EL (cell line): ENCODE measurements around the gene ABCG1.
A peak's percentile ranks its signal among the peaks of the same experiment; 100 is the strongest.

Experiments
- DNase-seq: peaks from one replicate; pipeline ENCODE4 v3.0.0-alpha.2; 2016

ABCG1 gene

GRCh38 chr21:42331660-42332059 lies 112.7 kb downstream of the ABCG1 start:
- no peak for DNase-seq

DNA sequence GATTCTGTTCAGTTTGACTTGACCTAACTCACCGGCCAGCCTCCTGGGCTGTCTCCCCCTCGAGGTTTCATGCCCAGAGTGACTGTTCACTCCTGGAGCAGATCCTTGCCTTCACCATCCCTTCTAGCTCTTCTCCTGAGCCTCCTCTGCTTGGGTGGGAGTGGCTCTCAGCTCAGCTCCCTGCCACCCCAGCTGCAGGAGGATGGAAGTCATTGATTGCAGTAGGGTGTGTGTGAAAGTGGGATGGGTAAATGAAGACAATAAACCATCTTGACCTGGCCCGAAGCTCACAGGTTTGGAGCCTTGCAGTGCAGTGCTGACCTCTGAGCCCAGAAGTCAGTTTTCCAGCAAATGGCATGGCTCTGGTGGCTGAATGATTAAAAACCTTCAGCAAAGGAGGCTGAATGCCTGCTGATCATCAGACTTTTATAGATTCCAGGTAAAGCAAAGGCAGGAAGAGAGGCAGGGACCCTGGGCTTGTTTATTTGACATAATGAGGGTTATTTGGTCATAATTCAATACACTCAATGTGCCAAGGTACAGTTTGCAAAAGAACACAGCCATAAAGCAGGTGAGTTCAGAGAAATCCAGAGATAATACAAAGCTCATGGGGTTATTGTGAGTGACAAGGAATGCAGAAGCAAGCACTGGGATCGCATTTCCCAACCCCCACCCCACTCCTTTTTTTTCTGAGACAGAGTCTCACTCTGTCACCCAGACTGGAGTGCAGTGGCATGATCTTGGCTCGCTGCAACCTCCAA lies 113.8 kb downstream of the ABCG1 start:
- DNase-seq = no peak

DNA sequence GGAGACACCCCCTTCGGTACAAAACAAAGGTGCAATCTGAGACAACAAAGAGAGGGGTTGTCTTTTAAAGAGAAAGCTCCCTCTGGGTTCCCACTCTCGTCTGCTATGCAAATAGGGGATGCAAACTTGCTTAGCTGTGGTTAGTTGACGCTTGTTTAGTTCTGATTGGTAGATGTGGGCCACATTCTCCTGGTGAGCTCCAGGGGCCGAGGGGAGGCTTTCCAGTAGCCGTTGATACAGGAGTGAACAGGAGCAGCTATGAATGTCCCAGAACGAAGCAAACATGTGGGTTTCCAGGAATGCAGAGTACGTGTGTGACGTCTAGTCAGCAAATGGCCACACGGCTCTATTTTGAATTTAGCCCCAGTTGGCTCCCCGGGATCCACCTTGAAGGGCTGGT lies 117.1 kb downstream of the ABCG1 start:
- DNase-seq = no peak

DNA sequence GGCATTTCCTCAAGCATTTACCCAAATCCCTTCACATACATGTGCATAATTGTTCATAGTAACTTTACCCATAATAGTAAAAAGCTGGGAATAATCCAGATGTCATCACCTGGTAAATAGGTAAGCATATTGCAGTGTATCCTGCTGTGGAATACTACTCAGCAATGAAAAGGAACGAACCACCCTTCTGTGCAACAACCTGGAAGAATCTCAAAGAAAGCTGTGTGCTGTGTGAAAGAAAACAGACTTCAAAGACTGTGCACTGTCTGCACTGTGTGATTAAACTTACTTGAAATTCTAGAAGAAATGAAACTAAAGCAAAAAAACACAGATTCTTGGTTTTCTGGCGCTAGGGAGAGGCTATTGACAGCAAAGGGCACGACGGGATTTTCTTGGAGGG lies 118.3 kb downstream of the ABCG1 start:
- DNase-seq = no peak

DNA sequence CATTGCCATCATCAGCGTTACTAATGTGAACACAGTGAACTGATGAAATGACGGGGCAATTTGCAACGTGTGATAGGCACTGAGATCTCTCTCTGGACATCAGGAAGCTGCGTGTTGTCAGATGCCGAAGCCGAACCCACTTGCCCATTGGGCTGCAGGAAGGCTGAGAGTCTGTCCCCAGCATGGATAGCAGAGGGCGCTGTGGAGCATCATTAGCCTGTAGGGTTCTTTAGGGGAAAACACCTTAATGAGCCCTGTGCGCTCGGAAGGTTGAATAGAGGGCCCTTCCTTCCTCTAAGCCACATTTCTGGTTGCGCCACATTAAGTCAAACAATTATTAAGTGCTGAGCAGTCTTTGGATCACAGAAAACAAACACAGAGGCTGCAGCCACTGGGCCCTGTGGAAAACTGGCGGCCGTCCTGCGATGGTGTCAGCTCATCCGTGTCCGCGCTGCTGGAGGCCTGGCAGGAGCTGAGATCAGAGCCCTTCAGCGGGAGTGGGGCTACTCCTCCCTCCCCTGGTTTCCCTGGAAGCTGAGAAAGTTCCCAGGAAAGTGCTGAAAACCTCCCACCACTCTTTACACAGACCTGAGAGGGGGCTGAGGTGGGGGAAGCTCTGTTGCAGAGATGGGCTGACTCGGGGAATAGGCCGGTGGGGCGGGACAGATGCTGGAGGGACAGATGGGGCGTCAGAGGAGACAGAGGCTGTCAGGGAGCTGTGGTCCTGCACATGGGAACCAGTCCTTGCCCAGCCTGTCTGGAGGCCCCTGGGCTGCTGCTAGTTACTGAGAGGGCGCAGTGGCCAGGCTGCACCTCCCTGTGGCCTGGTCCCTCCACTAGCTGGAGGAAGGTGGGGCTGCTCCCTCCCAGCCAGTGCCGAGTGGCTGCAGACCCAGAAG lies 119.1 kb downstream of the ABCG1 start:
- DNase-seq = peak; percentile 36

DNA sequence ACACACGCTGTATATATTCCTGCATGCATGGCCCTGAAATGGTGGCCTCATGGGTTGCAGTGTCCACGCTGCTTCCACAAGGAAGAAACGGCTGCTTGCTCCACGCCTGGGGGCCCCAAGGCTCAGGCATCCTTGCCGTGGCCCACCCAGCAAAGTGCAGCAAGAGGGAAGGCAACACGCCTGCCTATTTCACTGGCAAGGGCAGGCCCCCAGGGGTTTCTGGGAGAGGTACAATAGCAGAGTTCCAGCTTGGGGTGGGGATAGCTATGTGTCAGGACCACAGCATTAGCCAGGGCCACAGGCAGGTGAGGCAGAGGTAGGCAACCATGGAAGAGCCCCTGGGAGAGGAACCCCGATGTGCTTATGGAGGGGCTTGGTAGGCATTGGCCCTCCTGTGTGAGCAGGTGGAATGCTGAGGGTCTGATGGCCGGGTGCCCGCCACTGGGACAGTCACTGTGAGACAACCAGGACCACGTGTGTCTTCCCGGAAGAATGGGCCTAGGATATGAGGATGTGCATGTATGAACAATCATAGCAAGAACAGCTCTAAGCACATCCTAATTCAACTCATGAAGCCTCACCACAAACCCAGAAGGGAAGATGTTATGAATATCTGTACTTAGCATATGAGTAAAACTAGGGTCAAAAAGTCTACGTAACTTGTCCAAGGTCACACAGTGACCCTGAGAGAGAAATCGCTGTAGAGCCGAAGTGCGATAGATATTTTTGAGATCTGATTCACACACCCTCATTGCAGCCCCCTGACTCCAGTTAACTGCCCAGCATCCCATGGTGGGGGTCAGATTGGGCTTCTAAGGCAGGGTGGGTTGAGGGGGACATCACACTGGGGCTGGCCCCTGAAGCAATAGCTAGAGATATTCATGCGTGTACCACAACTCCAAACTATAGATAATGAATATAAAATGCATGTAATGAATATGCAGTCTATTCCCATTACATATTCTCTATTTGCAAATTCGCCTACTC lies 120.1 kb downstream of the ABCG1 start:
- DNase-seq = no peak

DNA sequence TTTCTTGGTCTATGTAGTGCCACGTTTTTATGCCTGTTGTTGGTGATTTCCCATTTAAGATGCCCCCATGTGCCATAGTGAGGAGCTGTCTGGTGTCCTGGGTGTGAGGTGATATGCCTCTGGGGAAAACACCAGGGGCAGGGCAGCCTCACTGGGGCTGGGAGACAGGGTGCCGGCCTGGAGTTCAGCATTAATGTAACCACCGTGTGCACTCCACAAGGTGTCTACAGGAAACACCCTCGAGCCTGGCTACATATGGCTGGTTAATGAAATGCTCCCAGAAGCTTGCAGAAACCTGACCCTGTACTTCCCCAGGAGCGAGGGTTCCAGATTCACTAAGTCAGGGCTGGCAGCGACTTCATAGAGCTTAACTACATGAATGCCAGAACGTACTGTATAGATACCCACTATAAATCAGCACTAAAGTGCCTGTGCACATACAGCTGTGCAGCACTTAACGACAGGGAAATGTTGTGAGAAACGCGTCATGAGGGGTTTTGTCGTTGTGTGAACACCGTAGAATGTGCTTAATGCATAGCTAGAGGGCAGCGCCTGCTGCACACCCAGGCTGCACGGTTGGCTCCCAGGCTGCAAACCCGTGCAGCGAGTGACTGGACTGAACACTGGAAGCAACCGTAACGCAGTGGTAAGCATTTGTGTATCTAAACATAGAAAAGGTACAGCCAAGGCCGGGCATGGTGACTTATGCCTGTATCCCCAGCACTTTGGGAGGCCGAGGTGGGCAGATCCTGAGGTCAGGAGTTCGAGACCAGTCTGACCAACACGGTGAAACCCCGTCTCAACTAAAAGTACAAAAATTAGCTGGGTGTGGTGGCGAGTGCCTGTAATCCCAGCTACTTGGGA lies 121.5 kb downstream of the ABCG1 start:
- no peak for DNase-seq

DNA sequence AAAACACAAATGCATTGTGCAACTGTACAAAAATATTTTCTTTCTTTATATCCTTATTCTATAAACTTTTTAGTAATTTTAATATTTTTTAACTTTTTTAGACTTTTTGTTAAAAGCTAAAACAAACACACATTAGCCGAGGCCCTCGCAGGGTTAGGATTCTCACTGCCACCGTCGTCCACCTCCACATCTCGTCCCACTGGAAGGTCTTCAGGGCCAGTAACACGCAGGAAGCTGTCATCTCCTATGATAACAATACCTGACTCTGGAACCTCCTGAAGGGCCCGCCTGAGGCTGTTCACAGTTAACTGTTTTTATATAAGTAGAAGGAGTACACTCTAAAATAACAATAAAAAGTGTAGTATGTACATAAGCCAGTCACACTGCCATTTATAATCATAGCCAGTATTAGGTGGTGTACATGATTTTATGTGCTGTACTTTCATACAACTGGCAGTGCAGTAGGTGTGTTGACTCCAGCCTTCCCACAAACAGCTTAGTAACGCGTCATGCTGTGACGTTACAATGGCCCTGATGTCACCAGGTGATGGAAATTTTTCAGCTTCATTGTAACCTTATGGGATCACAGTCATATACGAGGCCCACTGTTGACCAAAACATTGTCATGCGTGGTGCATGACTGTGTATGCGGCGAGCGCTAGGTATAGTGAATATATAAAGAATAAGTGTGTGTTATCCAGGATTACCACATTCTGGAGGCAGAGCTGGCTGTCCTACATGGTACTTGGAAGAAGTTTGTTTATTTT lies 123.0 kb downstream of the ABCG1 start:
- no peak for DNase-seq

GRCh38 chr21:42343101-42343500 lies 124.2 kb downstream of the ABCG1 start:
- no peak for DNase-seq

DNA sequence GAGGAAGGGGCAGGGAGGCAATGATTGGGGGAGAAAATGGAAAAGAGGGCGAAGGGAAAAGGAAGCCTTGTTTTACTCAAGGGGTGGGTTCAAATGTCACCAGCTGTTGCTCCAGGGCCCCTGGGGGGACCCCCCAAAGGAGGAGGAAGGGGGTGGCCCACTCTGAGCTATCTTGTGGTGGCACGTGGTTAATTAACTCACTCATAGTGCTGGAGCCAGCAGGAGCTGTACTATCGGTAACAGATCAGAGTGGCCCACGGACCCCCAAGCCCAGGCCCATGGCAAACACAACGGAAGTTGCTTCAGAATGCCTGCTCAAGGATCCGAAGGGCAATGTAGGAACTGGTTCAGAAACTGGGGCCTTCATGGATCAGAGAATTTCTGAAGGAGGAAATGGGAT lies 124.6 kb downstream of the ABCG1 start:
- DNase-seq = no peak

GRCh38 chr21:42343963-42344510 lies 125.1 kb downstream of the ABCG1 start:
- no peak for DNase-seq

GRCh38 chr21:42344631-42345030 lies 125.7 kb downstream of the ABCG1 start:
- no peak for DNase-seq

DNA sequence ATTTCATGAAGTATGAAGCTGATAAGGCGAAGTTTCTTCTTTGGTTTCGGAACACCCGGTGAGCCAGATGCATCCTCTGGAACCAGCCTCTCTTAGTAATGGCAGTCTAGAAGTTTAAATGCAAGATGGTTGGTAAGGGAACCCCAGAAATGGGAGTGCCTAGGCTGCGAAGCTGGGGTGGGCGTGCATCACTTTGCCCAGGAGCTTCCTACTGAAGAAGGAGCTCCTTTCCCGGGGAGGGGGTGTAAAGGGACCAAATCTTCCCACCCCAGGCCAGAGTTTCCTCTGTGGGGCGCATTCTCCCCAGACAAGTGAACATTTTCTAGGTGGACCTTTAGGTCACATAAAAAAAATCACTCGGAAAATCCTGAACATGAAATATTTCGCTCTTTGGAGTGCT lies 127.5 kb downstream of the ABCG1 start:
- DNase-seq = no peak
